Measurements from ENCODE around the gene SOX18.

Gene SOX18

GRCh38 chr20:64067733-64068307, 18.4 kb upstream of the SOX18 start:
- DNase-seq = no peak

GRCh38 chr20:64067005-64067632, 17.7 kb upstream of the SOX18 start:
- no peak for DNase-seq

GRCh38 chr20:64065974-64066343, 16.5 kb upstream of the SOX18 start:
- DNase-seq = no peak

- no peak for DNase-seq
These were observed 15.9 kb upstream of the SOX18 start for GRCh38 chr20:64065062-64065973.

- DNase-seq = no peak
These were observed 14.8 kb upstream of the SOX18 start for GRCh38 chr20:64064145-64064698.

GRCh38 chr20:64063389-64064144, 14.1 kb upstream of the SOX18 start:
- no peak for DNase-seq

- DNase-seq = peak; percentile 69
These were observed 13.4 kb upstream of the SOX18 start, which contains the start of gene TCEA2 for GRCh38 chr20:64062596-64063388. TCEA2 (plus strand) TSS chr20:64063198; CDS start chr20:64063313, 115 bp downstream.

- no peak for DNase-seq
These were observed 12.8 kb upstream of the SOX18 start for GRCh38 chr20:64062276-64062595.

GRCh38 chr20:64058536-64058935, 9.1 kb upstream of the SOX18 start:
- DNase-seq = no peak

- DNase-seq = peak; percentile 10
These were observed 8.4 kb upstream of the SOX18 start for GRCh38 chr20:64057628-64058498.

- DNase-seq = no peak
These were observed 7.6 kb upstream of the SOX18 start for GRCh38 chr20:64056889-64057627.

- no peak for DNase-seq
These were observed 7.1 kb upstream of the SOX18 start for GRCh38 chr20:64056639-64056888.

- no peak for DNase-seq
These were observed 6.6 kb upstream of the SOX18 start for GRCh38 chr20:64055893-64056638.

- DNase-seq = no peak
These were observed 6.0 kb upstream of the SOX18 start for GRCh38 chr20:64055396-64055892.

- peak; percentile 9 for DNase-seq
These were observed 4.6 kb upstream of the SOX18 start for GRCh38 chr20:64053841-64054661.

- DNase-seq = no peak
These were observed 3.8 kb upstream of the SOX18 start for GRCh38 chr20:64052987-64053840.

- no peak for DNase-seq
These were observed 2.9 kb upstream of the SOX18 start for GRCh38 chr20:64052326-64052722.
